Fibroblast of villous mesenchyme (primary cell): ENCODE results near the gene PTAR1. TPM values are rescaled to one million over a fixed set of nuclear protein-coding genes. Genes with fewer than 3 reads are reported as not detected.

Experiments
- DNase-seq: peaks from one replicate; pipeline ENCODE4 v3.0.0-alpha.2; 2010; ENCODE audit warnings: low read depth
- H3K4me3 ChIP-seq: 2 replicates; pipeline ENCODE4 v1.5.1; 2011; ENCODE audit warnings: low read depth, mild to moderate bottlenecking, low read length
- CTCF ChIP-seq: IDR thresholded peaks from 2 replicates; pipeline ENCODE4 v1.5.1; 2012; ENCODE audit warnings: low read depth, mild to moderate bottlenecking, low read length; ENCODE audit not compliant: insufficient read depth
- total RNA-seq: library from RNA; depleted of rRNA; stranded (reverse); fragments of >200 nt; gene quantifications from 2 replicates; pipeline ENCODE4 v1.2.3, GENCODE V29; 2012

PTAR1 gene
- total RNA-seq, 1 donor, result 117 TPM

GRCh38 chr9:69743930-69744329 lies 15.9 kb downstream of the PTAR1 start:
- DNase-seq, result no peak
- no peak for TF ChIP-seq CTCF

GRCh38 chr9:69740872-69741505 lies 18.8 kb downstream of the PTAR1 start:
- H3K4me3 ChIP-seq, result no peak overlapping the region
- DNase-seq, result no peak
- TF ChIP-seq CTCF, result no peak

More at GRCh38 chr9:69743930-69744329, 15.9 kb downstream of the PTAR1 start:
- H3K4me3 ChIP-seq, result no peak overlapping the region

GRCh38 chr9:69731348-69731747 lies 28.5 kb downstream of the PTAR1 start:
- TF ChIP-seq CTCF, result no peak
- no peak for DNase-seq
- no peak overlapping the region for H3K4me3 ChIP-seq

- no peak for TF ChIP-seq CTCF
- no peak for DNase-seq
- H3K4me3 ChIP-seq, result no peak overlapping the region
These were observed 39.8 kb downstream of the PTAR1 start for GRCh38 chr9:69719983-69720382.

- peak; percentile 75 for DNase-seq
- no peak for TF ChIP-seq CTCF
These were observed 40.4 kb downstream of the PTAR1 start for GRCh38 chr9:69719367-69719766.

GRCh38 chr9:69718218-69718617 lies 41.6 kb downstream of the PTAR1 start:
- DNase-seq, result no peak
- no peak for TF ChIP-seq CTCF
- H3K4me3 ChIP-seq, result no peak overlapping the region

More at GRCh38 chr9:69719367-69719766, 40.4 kb downstream of the PTAR1 start:
- no peak overlapping the region for H3K4me3 ChIP-seq

GRCh38 chr9:69715825-69716224 lies 44.0 kb downstream of the PTAR1 start:
- no peak for TF ChIP-seq CTCF
- H3K4me3 ChIP-seq, result no peak overlapping the region
- no peak for DNase-seq
